H9 (cell line): ENCODE results near the gene ATG101. TPM values are rescaled to one million over a fixed set of nuclear protein-coding genes. Genes with fewer than 3 reads are reported as not detected.

Source experiments
- DNase-seq: peaks from one replicate; pipeline ENCODE4 v3.0.0-alpha.2; 2017
- H2AFZ ChIP-seq: one replicate; pipeline ENCODE4 v1.6.1; 2013; ENCODE audit warnings: mild to moderate bottlenecking, low read length, control low read depth, moderate library complexity
- H2AK5ac ChIP-seq: 2 replicates; pipeline ENCODE4 v1.6.1; 2013; ENCODE audit warnings: low read length, control low read depth, mixed read lengths; ENCODE audit not compliant: insufficient read length
- H2BK120ac ChIP-seq: one replicate; pipeline ENCODE4 v1.6.1; 2013; ENCODE audit warnings: low read depth, mild to moderate bottlenecking, low read length, control low read depth, inconsistent platforms; ENCODE audit not compliant: poor library complexity, severe bottlenecking
- H2BK12ac ChIP-seq: 2 replicates; pipeline ENCODE4 v1.6.1; 2013; ENCODE audit warnings: low read length, control low read depth, mixed read lengths, low read depth; ENCODE audit not compliant: insufficient read length
- H2BK15ac ChIP-seq: 2 replicates; pipeline ENCODE4 v1.6.1; 2013; ENCODE audit warnings: low read depth, low read length, control low read depth
- H2BK20ac ChIP-seq: one replicate; pipeline ENCODE4 v1.6.1; 2013; ENCODE audit warnings: low read depth, mild to moderate bottlenecking, low read length, control low read depth, inconsistent platforms; ENCODE audit not compliant: poor library complexity, severe bottlenecking
- H2BK5ac ChIP-seq: 2 replicates; pipeline ENCODE4 v1.6.1; 2013; ENCODE audit warnings: low read length, control low read depth, mixed read lengths; ENCODE audit not compliant: insufficient read length
- H3K14ac ChIP-seq: 2 replicates; pipeline ENCODE4 v1.6.1; 2013; ENCODE audit warnings: low read length, control low read depth; ENCODE audit not compliant: insufficient read depth
- H3K18ac ChIP-seq: 2 replicates; pipeline ENCODE4 v1.6.1; 2013; ENCODE audit warnings: low read depth, mild to moderate bottlenecking, mixed read lengths, low read length, control low read depth; ENCODE audit not compliant: insufficient read length
- H3K23ac ChIP-seq: 2 replicates; pipeline ENCODE4 v1.6.1; 2013; ENCODE audit warnings: low read length, control low read depth, mixed read lengths, low read depth; ENCODE audit not compliant: insufficient read length
- H3K23me2 ChIP-seq: 2 replicates; pipeline ENCODE4 v1.6.1; 2013; ENCODE audit warnings: low read depth, mild to moderate bottlenecking, mixed read lengths, low read length, control low read depth; ENCODE audit not compliant: insufficient read length, poor library complexity, severe bottlenecking
- H3K27ac ChIP-seq: 2 replicates; pipeline ENCODE4 v1.5.1; 2013; ENCODE audit warnings: low read length, control low read depth, mixed read lengths, low read depth; ENCODE audit not compliant: insufficient read length
- H3K27me3 ChIP-seq: 2 replicates; pipeline ENCODE4 v1.6.1; 2013; ENCODE audit warnings: low read length, control low read depth, inconsistent platforms; ENCODE audit not compliant: insufficient read depth
- H3K4ac ChIP-seq: 2 replicates; pipeline ENCODE4 v1.6.1; 2013; ENCODE audit warnings: low read depth, mild to moderate bottlenecking, control low read depth, inconsistent platforms, low read length, moderate library complexity
- H3K4me1 ChIP-seq: 2 replicates; pipeline ENCODE4 v1.6.1; 2013; ENCODE audit warnings: low read length, control low read depth, inconsistent platforms; ENCODE audit not compliant: insufficient read depth
- H3K4me2 ChIP-seq: 2 replicates; pipeline ENCODE4 v1.6.1; 2013; ENCODE audit warnings: low read length, control low read depth, mixed read lengths; ENCODE audit not compliant: insufficient read length, insufficient read depth
- H3K56ac ChIP-seq: 2 replicates; pipeline ENCODE4 v1.6.1; 2013; ENCODE audit warnings: low read depth, mild to moderate bottlenecking, mixed read lengths, low read length, control low read depth; ENCODE audit not compliant: insufficient read length
- H3K79me1 ChIP-seq: 2 replicates; pipeline ENCODE4 v1.6.1; 2013; ENCODE audit warnings: low read depth, mild to moderate bottlenecking, moderate library complexity, low read length, control low read depth, inconsistent platforms; ENCODE audit not compliant: insufficient read depth, poor library complexity, severe bottlenecking
- H3K79me2 ChIP-seq: 2 replicates; pipeline ENCODE4 v1.6.1; 2013; ENCODE audit warnings: low read length, control low read depth, inconsistent platforms; ENCODE audit not compliant: insufficient read depth
- H3K9ac ChIP-seq: 2 replicates; pipeline ENCODE4 v1.6.1; 2013; ENCODE audit warnings: low read length, control low read depth, mixed read lengths; ENCODE audit not compliant: insufficient read length; ENCODE audit errors: extremely low read depth
- H3K9me3 ChIP-seq: one replicate; pipeline ENCODE4 v1.6.1; 2013; ENCODE audit warnings: low read depth, low read length, inconsistent platforms; ENCODE audit not compliant: control insufficient read depth
- H3T11ph ChIP-seq: one replicate; pipeline ENCODE4 v1.6.1; 2013; ENCODE audit warnings: mild to moderate bottlenecking, low read length, control low read depth, inconsistent platforms
- H4K20me1 ChIP-seq: one replicate; pipeline ENCODE4 v1.6.1; 2013; ENCODE audit not compliant: control insufficient read depth, insufficient read length, insufficient read depth
- H4K5ac ChIP-seq: 2 replicates; pipeline ENCODE4 v1.6.1; 2013; ENCODE audit warnings: low read depth, mild to moderate bottlenecking, mixed read lengths, low read length, control low read depth; ENCODE audit not compliant: insufficient read length
- H4K8ac ChIP-seq: replicated peaks from 2 replicates; pipeline ENCODE4 v1.6.1; 2013; ENCODE audit warnings: low read length, control low read depth, mixed read lengths, low read depth; ENCODE audit not compliant: insufficient read length
- H4K91ac ChIP-seq: 2 replicates; pipeline ENCODE4 v1.6.1; 2013; ENCODE audit warnings: low read depth, mild to moderate bottlenecking, moderate library complexity, mixed read lengths, low read length, control low read depth; ENCODE audit not compliant: insufficient read length
- H3K27ac Mint-ChIP-seq, 3 experiments: 2 replicates in 2 of 3; 3 replicates in 1 of 3; pipeline ENCODE4 v1.8.0; 2020 to 2021; ENCODE audit warnings: mixed read lengths in 3 of 3, mild to moderate bottlenecking in 1 of 3, moderate library complexity in 1 of 3
- H3K27me3 Mint-ChIP-seq: 2 replicates; pipeline ENCODE4 v1.8.0; 2021; ENCODE audit warnings: low read depth, mild to moderate bottlenecking, moderate library complexity, mixed read lengths
- H3K36me3 Mint-ChIP-seq, 3 experiments: 2 replicates in 2 of 3; 3 replicates in 1 of 3; pipeline ENCODE4 v1.8.0; 2020 to 2021; ENCODE audit warnings: low read depth in 3 of 3, mixed read lengths in 3 of 3; ENCODE audit not compliant: insufficient read depth in 1 of 3
- H3K4me1 Mint-ChIP-seq, 2 experiments: 2 replicates each; pipeline ENCODE4 v1.8.0; 2020; ENCODE audit warnings: mixed read lengths in 2 of 2
- H3K4me3 Mint-ChIP-seq, 2 experiments: 2 replicates in 1 of 2; 3 replicates in 1 of 2; pipeline ENCODE4 v1.8.0; 2020 to 2021; ENCODE audit warnings: mild to moderate bottlenecking in 2 of 2, mixed read lengths in 2 of 2, moderate library complexity in 1 of 2
- H3K9me3 Mint-ChIP-seq, 2 experiments: 2 replicates in 1 of 2; 3 replicates in 1 of 2; pipeline ENCODE4 v1.8.0; 2020; ENCODE audit warnings: mild to moderate bottlenecking in 2 of 2, mixed read lengths in 2 of 2, moderate library complexity in 1 of 2
- WGBS: extraction: QIAGEN DNeasy Blood & Tissue Kit; methylation state at CpG from one replicate; pipeline ENCODE4 v1.1.7; 2013; ENCODE audit warnings: missing lambda C conversion rate, low lambda C conversion rate, mixed read lengths; ENCODE audit not compliant: insufficient read length; ENCODE audit errors: extremely low coverage; 5-methylcytosine and 5-hydroxymethylcytosine counted together
- total RNA-seq: library from RNA; stranded (reverse); gene quantifications from 2 replicates; pipeline ENCODE4 v1.2.1, GENCODE V29; 2021
- TF ChIP-seq, protein P1 (sequence below): fragments of 200-600 bp; sonication (generic); conservative IDR thresholded peaks from 3 replicates; pipeline ENCODE4 v1.8.0; 2021; ENCODE audit warnings: antibody characterized with exemption, mild to moderate bottlenecking

ATG101 gene
- total RNA-seq, 1 experiment from 2014 or later: 58.3 TPM

GRCh38 chr12:52073531-52074381 lies 4.0 kb downstream of the ATG101 start:
- Histone ChIP-seq H3K4me2 (no peak overlapping the region), H4K5ac (no peak overlapping the region), H2AFZ (no peak overlapping the region), H4K8ac (no peak overlapping the region), H3K4ac (no peak overlapping the region), H2BK5ac (no peak overlapping the region), H3K14ac (no peak overlapping the region), H3K23ac (no peak overlapping the region), H3T11ph (no peak overlapping the region), H2BK12ac (no peak overlapping the region), H3K18ac (no peak overlapping the region), H3K27ac (no peak overlapping the region), H2BK15ac (no peak overlapping the region), H4K20me1 (peaks cover 2% of the 10 kb centered on the region), H2AK5ac (no peak overlapping the region), H3K27me3 (no peaks in the 10 kb centered on the region), H3K79me1 (no peaks in the 10 kb centered on the region), H3K79me2 (peaks cover 11% of the 10 kb centered on the region; the same call in 1 of the 2 replicates), H3K23me2 (peaks cover 7% of the 10 kb centered on the region), H3K56ac (no peak overlapping the region), H2BK120ac (no peak overlapping the region), H2BK20ac (no peak overlapping the region), H3K9me3 (no peaks in the 10 kb centered on the region), H3K4me1 (no peaks in the 10 kb centered on the region), H4K91ac (no peak overlapping the region), H3K9ac (no peak overlapping the region)
- TF ChIP-seq, protein P1, sequence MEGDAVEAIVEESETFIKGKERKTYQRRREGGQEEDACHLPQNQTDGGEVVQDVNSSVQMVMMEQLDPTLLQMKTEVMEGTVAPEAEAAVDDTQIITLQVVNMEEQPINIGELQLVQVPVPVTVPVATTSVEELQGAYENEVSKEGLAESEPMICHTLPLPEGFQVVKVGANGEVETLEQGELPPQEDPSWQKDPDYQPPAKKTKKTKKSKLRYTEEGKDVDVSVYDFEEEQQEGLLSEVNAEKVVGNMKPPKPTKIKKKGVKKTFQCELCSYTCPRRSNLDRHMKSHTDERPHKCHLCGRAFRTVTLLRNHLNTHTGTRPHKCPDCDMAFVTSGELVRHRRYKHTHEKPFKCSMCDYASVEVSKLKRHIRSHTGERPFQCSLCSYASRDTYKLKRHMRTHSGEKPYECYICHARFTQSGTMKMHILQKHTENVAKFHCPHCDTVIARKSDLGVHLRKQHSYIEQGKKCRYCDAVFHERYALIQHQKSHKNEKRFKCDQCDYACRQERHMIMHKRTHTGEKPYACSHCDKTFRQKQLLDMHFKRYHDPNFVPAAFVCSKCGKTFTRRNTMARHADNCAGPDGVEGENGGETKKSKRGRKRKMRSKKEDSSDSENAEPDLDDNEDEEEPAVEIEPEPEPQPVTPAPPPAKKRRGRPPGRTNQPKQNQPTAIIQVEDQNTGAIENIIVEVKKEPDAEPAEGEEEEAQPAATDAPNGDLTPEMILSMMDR: no peak
- no CpG with 5 or more reads among the region's 23 CpGs for WGBS
- H3K4me3 Mint-ChIP-seq: no peak overlapping the region
- H3K4me1 Mint-ChIP-seq: peaks cover 15% of the 10 kb centered on the region in 2 experiments
- peaks cover 41 to 65% (median 58%) of the 10 kb centered on the region in 3 experiments; a peak in 6 of 7 replicates for H3K36me3 Mint-ChIP-seq
- no peak for DNase-seq
- H3K27me3 Mint-ChIP-seq: peaks cover 3% of the 10 kb centered on the region; the same call in 1 of the 2 replicates
- H3K27ac Mint-ChIP-seq: no peak overlapping the region
- no peaks in the 10 kb centered on the region for H3K9me3 Mint-ChIP-seq
